CD4-positive, alpha-beta T cell treated with Interferon alpha-2 for 1 hour (primary cell): ENCODE measurements around the gene PLA2G7.
"Not testable (repeated sequence)": the region's sequence is repeated elsewhere in the genome, so short reads cannot be mapped to it uniquely, and the experiment has no call there.

Experiments
- DNase-seq, 2 donors: peaks; one replicate each; pipeline ENCODE4 v3.0.0-alpha.2; 2020 to 2022

Gene PLA2G7

DNA sequence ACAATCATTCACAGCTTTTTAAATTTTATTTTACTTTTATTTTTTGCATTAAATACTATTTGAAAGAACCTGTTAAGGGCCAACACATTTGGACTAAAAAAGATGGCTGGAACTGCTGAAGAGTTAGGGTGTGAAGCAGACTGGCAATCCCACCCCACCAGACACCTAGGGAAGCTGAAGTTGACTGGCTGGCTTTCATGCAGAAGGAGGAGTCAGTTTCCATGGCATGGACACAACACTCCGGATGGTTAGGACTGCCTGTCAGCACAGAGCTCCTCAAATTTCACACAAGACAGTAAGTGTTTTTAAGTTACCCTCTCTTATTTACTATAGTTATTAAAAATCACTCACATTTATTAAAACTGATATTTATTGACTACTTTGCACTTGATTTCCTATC lies 11.5 kb upstream of the PLA2G7 start, which contains the start of gene ANKRD66:
Gene ANKRD66 (plus strand): TSS at position 238 of the 400 bp plus-strand sequence. CDS start 5,016 bp downstream, outside the sequence.
- DNase-seq = no peak

DNA sequence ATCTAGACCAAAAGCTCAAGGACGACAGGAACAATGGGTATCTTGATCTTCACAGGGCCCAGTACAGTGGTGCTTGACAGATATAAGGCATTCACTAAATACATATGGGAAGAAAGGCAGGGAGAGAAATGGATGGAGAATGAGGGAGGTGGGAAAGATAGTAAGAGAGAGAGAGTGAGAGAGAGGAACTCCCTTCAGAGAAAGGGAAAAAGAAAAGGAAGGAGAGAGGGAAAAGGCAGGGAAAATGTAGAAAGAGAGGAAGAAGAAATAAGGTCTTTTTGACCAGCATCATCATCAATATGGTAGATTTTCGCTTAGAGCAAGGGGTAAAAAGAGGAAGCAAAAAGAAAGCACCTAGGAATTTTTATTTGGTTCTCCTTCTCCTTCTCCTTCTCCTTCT lies 10.8 kb upstream of the PLA2G7 start:
- no peak for DNase-seq

DNA sequence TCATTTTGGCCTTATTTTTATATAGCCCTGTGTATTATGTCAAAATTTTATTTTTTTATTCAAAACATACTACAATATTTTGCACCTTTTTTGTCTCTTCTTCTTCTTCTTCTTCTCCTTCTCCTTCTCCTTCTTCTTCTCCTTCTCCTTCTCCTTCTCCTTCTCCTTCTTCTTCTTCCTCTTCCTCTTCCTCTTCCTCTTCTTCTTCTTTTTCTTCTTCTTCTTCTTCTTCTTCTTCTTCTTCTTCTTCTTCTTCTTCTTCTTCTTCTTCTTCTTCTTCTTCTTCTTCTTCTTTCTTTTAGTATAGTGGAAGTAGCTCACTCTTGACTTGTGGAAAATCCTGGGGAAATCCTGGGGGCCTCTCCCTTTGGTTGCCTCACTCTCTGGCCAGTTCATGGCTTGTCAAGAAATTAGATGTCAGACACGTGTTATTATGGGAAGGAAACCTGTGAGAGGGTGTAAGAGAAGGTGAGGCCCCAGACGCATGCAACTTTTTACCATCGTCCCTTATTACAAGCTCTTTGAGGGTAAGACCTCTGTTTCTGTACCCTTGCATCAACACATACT lies 9.1 kb upstream of the PLA2G7 start:
- not testable (repeated sequence) for DNase-seq

GRCh38 chr6:46743425-46744158 lies 8.4 kb upstream of the PLA2G7 start:
- no peak for DNase-seq

DNA sequence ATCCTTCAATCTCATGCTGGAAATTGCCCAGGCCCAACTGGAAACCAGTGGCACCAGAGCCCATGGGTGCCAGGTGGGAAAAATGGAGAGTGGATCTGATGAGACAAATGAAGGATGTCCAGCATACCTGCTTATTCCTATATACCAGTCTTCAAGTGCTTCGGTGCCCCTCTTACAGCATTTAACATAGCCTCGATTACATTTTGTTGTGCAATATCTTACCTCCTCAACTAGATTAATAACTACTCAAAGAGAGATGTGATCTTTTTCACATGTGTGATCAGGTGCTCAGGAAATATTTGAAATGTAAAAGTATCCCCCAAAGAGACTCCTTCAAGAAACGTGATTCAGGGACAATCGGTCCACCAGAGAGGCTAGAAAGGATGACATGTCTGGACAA lies 6.7 kb upstream of the PLA2G7 start:
- DNase-seq = no peak

DNA sequence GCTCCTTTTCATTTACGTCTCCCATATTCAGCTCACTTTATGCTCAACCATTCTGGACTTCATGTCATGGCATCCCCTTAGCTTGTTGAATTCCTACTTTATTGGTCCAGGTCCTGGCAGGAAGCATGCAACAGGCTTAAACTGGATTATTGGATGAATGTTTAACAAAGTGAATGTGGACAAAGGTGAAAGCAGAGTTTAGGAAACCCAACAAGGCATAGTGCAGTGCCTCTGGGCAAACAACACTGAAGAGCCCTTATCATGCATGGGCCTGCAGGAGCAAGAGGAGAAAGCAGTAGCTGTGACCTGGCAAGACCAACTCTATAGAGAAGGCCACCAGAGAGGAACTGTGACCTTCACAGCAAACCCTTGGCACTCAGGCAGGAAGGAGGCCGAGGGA lies 6.3 kb upstream of the PLA2G7 start:
- DNase-seq = no peak

DNA sequence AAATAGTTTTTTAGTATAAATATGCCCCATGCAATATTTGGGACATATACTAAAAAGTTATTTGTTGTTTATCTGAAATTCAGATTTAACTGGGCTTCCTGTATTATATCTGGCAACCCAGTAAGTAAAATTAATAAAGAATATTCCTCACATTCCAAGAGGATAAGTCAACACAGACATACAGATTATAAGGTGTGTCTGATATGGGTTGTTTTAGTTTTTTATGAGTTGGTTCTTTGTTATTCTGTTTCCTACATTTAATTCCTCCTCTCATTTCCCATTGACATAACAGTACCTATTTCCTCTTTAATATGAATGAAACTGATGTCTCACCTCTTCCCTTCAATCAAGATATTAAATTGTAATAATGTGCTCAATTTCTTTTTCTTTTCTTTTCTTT lies 1.7 kb upstream of the PLA2G7 start:
- no peak for DNase-seq

GRCh38 chr6:46735720-46736031 lies 501 bp upstream of the PLA2G7 start:
- DNase-seq = no peak

DNA sequence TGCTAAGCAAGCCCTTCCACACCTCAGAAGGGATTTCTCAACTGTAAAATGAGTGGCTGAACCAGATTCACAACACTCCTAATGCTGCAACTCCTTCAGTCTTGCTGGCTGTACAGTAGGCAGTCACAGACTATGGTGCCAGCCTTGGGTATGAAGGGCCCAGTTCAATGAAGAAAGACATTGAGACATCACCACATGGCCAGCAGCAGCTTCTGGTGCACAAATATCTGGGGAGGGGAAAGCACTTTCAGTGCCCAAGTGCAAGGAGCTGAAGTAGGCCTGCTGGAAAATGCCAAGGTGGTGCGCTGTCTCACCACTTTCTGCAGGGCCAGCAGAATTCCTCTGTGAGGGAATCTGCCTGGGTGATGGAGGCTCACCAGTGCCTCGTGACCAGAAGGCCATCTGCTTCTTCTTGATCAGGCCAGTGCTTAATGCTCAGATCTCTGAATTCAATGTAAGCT lies 1.8 kb downstream of the PLA2G7 start:
- no peak for DNase-seq

- peak in 1 of 2 donors; percentile 1 for DNase-seq
Observed at GRCh38 chr6:46730921-46731461, 4.2 kb downstream of the PLA2G7 start.

- no peak for DNase-seq
Observed at GRCh38 chr6:46729787-46730326, 5.3 kb downstream of the PLA2G7 start.

DNA sequence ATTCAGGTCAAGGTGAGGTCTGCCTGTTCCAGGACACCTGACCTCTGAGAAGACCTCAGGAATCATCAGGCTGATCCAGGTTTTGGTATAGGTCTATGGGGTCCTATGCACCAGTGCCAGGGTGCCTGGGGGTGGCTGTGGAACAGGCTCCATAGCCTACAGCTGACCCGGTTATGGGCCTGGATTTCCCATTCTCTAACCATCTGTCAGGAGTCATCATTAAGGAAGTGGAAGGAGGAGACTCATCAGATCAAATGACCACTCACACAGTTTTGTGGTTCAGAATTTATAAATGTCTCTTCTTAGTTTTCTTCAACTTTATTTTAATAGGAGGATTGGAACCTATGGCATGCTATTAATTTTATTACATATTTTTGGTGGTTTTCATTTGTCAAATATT lies 14.8 kb downstream of the PLA2G7 start:
- no peak for DNase-seq

- DNase-seq = no peak
Observed at GRCh38 chr6:46719099-46719498, 16.1 kb downstream of the PLA2G7 start.

DNA sequence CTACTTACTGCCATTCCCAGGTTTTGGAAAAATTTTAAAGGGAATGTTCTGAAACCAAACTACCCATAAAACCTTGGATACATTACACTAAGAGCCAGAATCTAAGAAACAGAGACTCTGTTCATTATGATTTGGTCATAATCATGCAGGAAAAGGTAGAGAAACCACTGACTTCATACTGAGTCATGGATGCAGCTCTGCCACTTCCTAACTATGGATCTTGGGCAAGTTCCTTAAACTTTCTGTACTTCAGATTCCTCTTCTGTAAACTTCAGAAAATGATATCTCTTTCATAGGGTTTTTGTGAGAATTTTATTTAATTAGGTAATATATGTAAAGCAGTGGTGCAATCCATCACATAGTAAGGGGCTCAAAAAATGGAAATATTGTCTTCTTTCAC lies 20.0 kb downstream of the PLA2G7 start:
- DNase-seq = peak in 1 of 2 donors; percentile 5

GRCh38 chr6:46711491-46711890 lies 23.7 kb downstream of the PLA2G7 start:
- no peak for DNase-seq

DNA sequence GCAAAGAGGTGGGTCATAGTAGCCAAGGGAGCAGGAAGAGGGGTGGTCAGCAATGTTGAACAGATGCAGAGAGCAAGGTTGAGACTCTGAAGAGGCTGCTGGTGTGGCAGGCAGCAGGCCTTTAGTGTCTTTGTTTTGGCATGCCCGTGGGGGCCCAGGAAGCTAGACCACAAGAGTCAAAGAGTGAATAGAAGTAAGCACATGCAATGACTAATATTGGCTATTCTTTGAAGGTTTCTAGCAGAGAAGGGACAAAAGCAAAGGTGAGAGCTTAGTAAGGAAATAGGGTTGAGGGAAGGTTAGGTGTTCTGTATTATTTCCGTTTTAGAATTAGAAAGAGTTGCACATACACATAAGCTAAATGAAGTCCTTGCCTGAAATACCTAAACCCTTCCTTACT lies 28.7 kb downstream of the PLA2G7 start:
- DNase-seq = no peak

- DNase-seq = no peak
Observed at GRCh38 chr6:46704562-46704961, 30.6 kb downstream of the PLA2G7 start.

GRCh38 chr6:46699970-46700369 lies 35.2 kb downstream of the PLA2G7 start:
- no peak for DNase-seq

GRCh38 chr6:46690911-46691451 lies 44.2 kb downstream of the PLA2G7 start:
- DNase-seq = no peak

- no peak for DNase-seq
Observed at GRCh38 chr6:46690141-46690755, 44.9 kb downstream of the PLA2G7 start.

DNA sequence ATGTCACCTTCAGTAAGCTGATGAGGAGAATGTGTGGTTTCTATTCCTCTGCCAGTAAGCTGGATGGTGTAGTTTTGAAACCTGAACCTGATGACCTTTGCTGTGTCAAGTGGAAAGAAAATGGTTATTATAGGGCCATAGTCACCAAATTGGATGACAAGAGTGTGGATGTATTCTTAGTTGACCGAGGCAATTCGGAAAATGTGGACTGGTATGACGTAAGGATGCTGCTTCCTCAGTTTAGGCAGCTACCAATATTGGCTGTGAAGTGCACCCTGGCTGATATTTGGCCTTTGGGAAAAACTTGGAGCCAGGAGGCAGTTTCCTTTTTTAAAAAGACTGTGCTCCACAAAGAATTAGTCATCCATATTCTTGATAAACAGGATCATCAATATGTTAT lies 45.5 kb downstream of the PLA2G7 start:
- no peak for DNase-seq

GRCh38 chr6:46688966-46689335 lies 46.2 kb downstream of the PLA2G7 start:
- DNase-seq = no peak

GRCh38 chr6:46688117-46688965 lies 46.8 kb downstream of the PLA2G7 start:
- DNase-seq = no peak
